GM18861 (cell line): Measurements from ENCODE around the gene RTP3.

ENCODE experiments used
- ATAC-seq: cut with Tn5 transposase; IDR thresholded peaks from one replicate; pipeline ENCODE4 v1.9.1; 2021; ENCODE audit not compliant: unreplicated experiment

RTP3 gene

DNA sequence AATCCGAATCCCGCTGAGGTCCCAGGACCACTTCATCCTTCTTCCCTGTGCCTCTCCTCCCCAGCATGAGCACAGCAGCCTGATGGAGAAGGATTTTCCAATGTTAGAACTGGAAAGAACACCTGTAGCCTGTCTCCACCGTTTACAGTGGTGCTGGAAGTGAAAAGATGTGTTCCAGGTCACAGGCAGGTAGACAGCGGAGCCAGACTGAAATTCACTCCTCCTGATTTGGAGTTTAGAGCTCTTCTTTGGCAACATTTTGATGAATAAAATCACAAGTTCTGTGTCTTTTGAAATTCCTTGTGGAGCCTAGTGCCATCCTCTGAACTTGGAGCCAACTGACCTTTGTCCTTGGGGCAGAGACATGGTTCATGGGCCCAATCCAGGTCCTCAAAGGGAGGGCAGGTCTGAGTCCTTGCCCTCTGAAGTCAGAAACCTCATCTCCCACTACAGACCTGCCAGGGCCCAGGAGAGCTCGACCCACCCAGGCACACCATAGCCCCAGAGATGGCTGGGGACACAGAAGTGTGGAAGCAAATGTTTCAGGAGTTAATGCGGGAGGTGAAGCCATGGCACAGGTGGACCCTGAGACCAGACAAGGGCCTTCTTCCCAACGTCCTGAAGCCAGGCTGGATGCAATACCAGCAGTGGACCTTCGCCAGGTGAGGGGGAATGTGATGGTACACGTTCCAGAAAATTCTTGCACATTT is at the start of gene RTP3:
Gene RTP3, plus strand, starts transcription at position 421 of the 710 bp plus-strand sequence. Its CDS starts 87 bp downstream, at position 508.
- no peak for ATAC-seq

- ATAC-seq: no peak
Measured at GRCh38 chr3:46448721-46449120, 49.1 kb upstream of the RTP3 start.

DNA sequence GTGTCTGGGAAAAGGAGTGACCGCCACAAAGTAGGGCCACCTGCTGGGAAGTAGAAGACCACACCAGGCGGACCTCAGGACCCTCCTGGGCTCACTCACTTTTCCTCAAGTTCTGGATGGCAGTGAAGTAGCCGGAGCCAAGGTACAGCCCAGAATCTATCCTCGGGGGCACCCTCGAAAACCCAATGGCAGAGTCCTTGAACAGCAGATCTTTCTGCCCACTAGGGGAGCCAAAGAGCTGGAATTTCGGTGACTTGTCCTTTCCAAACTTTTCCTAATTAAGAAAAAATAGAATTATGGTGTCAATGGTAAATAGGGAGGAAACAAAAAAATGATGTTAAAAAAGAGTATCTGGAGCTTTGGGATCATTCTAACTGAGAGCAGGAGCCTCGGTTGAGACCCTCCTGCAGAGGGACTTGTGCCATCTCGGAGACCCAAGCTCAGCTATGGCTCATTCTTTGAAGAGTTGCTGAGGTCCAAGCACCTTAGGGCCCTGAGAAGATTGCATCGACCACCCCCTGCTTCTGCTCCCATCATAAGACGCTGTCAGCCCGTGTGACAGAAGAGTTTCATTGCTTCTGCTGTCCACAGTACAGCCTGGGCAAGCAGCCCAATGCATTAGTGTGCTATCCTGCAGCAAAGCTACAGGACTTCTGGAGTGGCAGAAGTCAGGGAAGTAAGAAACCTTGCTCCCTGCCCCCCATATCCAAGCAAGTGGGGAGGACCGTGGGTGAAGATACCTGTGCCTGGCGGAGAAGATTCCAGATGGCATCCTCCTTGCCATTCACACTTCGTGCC is 47.8 kb upstream of the RTP3 start:
- no peak for ATAC-seq

DNA sequence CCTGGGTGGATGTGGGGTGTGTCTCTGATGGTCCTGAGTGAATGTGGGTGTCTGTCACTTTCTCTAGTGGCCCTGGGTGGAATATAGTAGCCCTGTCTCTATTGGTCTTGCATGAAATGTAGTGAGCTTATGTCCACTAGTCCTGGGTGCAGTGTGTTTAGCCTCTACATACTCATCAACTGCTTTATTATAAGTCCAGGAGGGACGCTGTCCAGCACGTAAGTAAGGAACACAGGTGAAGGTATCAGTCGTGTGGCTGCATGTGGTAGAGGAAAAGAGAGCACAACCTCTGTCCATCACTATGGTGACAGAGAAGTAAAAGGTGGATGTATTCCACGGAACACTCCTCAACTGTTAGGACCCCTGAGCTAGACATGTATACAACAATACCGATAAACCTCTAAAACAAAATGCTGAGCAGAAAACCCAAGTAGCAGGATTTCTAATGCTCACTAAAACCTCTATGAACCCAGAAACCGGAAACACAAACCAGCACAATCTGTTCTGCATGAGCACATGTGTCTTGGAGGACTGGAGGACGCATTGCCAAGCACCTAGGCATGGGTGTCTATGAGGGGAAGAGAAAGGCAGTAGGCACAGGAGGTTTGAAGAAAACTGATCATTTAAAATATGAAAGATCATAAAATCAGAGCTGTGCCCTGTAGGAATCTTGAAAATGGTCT is 44.1 kb upstream of the RTP3 start:
- no peak for ATAC-seq

- ATAC-seq: no peak
Measured at GRCh38 chr3:46454209-46454595, 43.6 kb upstream of the RTP3 start.

GRCh38 chr3:46454606-46455005 is 43.2 kb upstream of the RTP3 start:
- no peak for ATAC-seq

GRCh38 chr3:46455231-46456115 is 42.3 kb upstream of the RTP3 start:
- no peak for ATAC-seq

- no peak for ATAC-seq
Measured at GRCh38 chr3:46456118-46456517, 41.7 kb upstream of the RTP3 start.

DNA sequence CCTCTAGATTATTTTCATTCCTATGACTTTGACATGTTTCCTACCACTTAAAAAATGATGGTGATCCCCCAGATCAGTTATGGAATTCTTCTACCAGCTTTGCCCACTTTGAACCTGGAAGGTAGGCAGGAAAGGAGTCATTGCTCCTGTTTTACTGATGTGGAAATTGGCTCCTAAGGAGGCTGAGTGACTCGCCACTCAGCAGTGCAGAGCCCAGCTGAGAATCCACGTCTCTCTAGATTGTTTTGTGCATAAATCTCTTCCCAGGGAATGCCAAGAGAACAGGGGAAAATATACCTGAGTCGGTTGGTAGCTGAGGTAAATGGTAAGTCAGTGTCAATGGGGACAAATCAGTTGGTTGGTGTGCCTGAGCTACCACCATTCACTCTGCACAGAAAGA is 37.7 kb upstream of the RTP3 start:
- no peak for ATAC-seq

- no peak for ATAC-seq
Measured at GRCh38 chr3:46462111-46462510, 35.7 kb upstream of the RTP3 start.

GRCh38 chr3:46462511-46462910 is 35.3 kb upstream of the RTP3 start:
- ATAC-seq: no peak

- ATAC-seq: no peak
Measured at GRCh38 chr3:46463120-46463867, 34.5 kb upstream of the RTP3 start.

DNA sequence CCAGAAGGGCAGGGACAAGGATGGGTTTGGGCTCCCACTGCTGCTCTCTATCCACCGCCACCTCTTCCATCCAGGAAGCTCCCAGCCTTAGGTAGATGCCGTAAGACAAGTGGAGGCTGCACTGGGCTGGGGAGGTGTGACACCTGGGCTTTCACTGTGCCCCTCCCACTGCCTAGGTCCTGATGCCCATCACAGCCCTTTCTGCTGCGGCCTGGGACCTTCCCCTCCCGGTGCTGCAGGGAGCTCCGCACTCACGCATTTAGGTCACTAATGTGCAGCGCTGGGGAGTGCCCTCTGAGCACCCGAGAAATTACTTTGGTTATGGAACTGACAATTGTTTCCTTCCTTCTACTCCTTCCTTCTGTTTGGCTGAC is 33.9 kb upstream of the RTP3 start:
- ATAC-seq: no peak

DNA sequence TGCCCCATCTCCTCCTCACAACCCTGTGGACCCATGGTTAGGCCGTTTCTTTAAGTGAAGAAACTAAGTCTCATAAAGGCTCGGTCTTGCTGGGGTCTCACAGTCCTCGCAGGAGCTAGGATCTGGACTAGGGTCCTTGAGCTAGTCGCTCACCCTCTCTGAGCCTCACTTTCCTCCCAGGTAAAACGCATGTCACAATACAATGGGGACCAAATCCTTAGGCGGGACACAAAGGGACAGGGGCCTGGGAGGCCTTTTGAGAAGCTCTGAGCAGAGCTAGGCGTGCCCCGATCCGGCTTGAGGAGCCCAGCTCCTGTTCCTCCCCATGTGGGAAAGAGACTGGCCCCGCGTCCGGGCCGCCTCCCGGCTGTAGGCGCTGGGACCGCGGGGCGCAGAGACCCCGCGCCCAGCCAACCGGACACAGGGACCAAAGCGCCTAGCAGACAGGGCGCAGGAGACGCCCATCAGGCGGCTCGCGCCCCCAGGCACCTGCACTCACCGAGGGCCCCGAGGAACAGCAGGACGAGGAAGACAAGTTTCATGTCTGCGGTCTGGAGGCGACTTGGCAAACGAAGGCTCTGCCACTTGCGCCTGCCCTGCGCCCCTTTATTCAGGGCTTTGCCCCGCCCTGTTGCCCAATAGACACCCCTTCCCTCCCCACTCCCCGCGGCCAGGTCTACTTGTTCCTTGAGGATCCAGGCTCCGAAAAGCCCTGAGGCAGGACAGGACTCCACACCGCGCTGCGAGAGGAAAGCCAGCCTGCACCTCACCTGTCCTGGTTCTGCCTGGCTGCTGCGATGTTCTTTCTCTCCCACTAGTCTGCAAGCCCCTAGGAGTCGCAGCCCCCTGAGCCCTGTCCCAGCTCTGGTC is 33.2 kb upstream of the RTP3 start, which contains the start of gene LTF:
Gene LTF, minus strand, starts transcription at position 580 of the 870 bp plus-strand sequence. Its CDS starts 38 bp downstream, at position 542.
- no peak for ATAC-seq

GRCh38 chr3:46465196-46465520 is 32.6 kb upstream of the RTP3 start:
- no peak for ATAC-seq

- no peak for ATAC-seq
Measured at GRCh38 chr3:46466273-46466672, 31.5 kb upstream of the RTP3 start.

DNA sequence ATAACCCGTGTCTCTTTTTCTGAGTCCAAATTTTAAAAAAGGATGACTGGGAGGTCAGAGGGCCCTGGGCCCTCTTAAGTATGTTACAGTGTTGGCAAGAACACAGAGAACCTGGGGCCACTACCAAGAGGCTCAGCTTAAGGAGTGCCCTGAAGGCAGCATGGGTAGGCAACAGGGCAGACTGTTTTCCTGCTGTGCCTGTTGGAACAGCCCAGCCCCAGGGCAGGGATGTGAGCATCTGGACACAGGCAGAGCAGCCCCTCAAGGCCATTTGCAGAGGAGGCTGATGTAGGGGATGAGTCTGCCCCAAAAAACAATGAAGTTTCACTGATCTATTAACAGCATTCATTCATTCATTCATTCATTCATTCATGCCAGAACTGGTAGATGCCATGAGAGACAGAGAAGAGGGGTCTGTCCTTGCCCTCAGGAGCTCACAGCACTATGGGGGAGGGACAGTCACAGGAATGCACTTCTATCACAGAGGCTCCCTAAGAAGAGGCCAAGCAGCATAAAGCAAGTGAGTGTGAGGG is 30.8 kb upstream of the RTP3 start:
- no peak for ATAC-seq

GRCh38 chr3:46467562-46467961 is 30.2 kb upstream of the RTP3 start:
- ATAC-seq: no peak
